GM12872 (cell line): Measurements from ENCODE around the gene ZSCAN5A.

Source experiments
- TF ChIP-seq, protein P1 (sequence below): IDR thresholded peaks from 3 replicates; pipeline ENCODE4 v1.5.1; 2011; ENCODE audit warnings: low read depth, mild to moderate bottlenecking, low read length, moderate library complexity; ENCODE audit not compliant: insufficient read depth

Gene ZSCAN5A

DNA sequence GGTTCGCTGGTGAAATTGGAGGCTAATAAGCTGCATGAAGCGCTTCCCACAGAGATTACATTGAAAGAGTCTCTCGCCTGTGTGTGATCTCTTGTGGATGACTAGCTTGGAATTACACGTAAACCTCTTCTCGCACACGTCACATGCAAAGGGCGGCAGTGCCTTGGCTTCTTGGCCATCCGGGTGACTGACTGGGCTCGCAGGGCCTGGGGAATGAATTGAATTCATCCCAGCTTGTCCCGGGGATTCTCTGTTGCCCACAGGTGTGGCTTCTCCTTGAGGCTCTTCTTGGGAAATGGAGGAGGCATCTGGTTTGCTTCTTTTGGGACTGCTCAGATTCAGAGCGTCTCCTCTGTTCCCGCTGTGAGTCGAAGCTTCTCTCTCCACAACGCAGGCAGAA lies 92.8 kb downstream of the ZSCAN5A start:
- TF ChIP-seq, protein P1, sequence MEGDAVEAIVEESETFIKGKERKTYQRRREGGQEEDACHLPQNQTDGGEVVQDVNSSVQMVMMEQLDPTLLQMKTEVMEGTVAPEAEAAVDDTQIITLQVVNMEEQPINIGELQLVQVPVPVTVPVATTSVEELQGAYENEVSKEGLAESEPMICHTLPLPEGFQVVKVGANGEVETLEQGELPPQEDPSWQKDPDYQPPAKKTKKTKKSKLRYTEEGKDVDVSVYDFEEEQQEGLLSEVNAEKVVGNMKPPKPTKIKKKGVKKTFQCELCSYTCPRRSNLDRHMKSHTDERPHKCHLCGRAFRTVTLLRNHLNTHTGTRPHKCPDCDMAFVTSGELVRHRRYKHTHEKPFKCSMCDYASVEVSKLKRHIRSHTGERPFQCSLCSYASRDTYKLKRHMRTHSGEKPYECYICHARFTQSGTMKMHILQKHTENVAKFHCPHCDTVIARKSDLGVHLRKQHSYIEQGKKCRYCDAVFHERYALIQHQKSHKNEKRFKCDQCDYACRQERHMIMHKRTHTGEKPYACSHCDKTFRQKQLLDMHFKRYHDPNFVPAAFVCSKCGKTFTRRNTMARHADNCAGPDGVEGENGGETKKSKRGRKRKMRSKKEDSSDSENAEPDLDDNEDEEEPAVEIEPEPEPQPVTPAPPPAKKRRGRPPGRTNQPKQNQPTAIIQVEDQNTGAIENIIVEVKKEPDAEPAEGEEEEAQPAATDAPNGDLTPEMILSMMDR = no peak

DNA sequence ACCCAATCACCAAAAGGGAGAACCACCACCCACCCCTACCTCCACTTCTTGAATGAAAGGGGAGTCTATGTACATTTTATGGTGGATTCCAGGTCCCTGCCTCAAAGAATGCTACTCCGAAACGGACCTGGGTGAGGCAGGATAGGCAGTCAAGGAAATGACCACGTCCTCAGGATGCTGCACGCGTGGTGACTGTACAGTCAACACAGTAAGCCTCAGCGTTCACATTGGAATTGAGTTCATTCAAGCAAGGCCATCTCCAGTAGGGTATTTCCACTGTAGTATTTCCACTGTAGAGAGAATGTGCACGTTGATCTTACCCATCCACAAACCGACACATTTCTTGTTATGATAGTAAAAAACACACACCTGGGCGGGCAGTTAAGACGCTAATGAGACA lies 95.7 kb downstream of the ZSCAN5A start:
- TF ChIP-seq, protein P1 = no peak

DNA sequence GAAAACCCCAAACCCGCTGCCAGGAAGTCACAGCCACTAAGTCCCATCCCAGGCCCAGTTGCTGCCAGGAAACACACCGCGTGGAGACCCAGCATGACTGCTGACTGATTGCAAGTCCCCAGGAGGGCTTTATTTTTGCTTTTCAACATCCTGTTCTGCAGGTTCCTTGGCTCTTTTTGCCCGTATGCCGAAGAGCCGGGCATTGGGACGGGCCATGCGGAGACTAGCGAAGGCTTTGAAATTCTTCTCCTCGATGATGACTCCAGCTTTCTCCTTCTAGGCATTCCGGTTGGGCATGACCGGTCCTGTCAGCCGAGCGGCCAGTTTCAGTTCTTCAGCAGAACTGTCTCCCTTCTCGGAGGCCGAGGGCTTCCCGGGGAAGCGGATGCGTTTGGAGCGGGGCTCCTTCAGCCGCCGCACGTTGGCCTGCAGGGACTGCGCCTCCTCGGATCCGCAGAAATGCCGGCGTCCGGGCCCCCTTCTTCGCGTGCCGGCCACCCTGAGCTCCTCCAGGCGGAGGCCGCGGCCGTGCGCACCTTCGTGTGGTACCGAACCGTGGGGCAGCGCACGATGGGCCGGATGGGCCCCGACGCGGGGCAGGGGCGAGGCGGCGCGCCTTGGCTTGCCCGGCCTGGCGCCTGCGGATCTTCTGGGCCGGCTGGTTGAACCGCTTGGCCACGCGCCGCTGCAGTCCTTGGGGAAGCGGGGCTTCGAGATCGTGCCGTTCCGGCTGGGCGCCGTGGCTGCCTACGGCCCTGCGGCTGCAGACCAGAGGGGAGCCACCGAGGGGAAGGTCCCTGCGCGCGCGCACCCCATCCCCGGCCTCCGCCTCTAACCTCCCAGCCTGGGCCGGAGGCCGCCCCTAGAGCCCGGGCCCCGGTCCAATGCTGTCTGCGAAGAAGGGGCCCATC lies 97.3 kb downstream of the ZSCAN5A start:
- TF ChIP-seq, protein P1 = no peak

DNA sequence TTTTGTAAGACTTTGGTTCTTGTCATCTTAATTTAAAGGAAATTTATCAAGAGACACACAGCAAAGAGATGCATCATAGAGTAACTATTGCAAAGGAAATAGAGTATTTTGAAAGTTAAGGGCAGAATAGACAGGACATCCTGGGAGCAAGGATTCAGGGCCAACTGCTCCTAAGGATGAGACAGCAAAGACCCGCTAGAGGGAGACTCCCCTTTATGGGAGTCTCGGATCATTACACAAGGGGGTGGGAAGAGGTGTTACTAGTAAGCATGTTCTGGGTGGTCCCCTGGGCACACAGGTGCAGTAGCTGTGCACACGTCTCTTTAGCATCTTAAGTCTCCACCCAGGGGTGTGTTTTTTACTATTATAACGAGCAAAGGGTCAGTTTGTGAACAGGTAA lies 102.9 kb downstream of the ZSCAN5A start:
- TF ChIP-seq, protein P1 = no peak

DNA sequence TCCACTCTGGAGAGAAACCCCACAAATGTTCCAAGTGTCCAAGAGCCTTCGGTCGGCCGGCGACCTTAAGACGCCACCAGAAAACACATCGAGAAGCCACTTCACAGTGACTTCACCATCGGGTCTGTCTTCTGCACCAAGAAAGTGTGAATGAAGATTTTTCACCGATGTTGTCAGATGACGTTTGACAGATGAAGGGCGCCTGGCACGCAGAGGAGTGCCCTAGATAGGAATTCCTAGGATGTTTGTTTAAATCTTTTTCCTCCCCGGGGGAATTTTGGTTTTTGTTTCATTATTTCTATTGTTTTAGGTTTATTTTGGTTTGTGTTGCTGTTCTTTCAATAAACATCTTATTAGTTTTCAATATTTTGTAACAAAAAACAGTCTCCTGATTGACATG lies 105.5 kb downstream of the ZSCAN5A start:
- TF ChIP-seq, protein P1 = no peak

DNA sequence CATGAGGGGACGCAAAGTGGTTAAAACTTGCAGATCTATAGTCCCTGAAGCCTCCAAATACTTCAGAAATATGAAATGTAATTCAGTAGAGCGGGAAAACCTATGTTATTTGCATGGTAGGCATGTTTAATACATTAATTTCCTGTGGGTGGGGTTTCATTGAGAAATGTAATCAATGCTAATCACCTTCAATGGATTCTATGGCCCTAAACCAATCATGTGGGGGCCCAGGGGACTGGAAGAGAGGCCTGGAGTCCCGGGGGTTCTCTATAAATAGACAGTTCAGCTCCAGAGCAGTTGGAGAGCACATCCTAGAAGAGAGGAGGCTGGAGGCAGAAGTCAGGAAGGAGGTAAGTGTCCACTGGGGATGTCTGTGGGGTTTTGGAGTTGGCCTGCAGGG lies 112.7 kb downstream of the ZSCAN5A start, which contains the start of gene ZSCAN5C:
Gene ZSCAN5C (plus strand): TSS at position 301 of the 400 bp plus-strand sequence. CDS start 3,641 bp downstream, outside the sequence.
- TF ChIP-seq, protein P1 = no peak

DNA sequence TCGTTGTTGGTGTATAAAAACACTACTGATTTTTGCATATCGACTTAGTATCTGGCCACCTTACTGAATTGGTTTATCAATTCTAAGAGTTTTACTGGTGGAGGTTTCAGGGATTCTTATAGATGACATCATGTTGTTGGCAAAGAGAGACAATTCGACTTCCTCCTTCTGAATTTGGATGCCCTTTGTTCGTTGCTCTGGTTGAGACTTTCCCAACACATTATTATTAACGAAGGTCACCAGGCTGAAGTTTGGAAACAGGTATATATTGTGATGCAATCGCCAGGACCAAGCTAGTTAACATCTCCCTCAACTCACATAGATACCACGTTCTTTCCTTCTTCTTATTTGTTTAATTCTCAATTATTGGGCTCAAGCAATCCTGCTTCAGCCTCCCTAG lies 115.0 kb downstream of the ZSCAN5A start:
- TF ChIP-seq, protein P1 = no peak
